Measurements from ENCODE around the gene ST3GAL3. TPM values are rescaled to one million over a fixed set of nuclear protein-coding genes. Genes with fewer than 3 reads are reported as not detected.

ST3GAL3 gene
- total and polyA plus RNA-seq, 2 of the 13 experiments (the other 11 are each of a cell fraction or from before 2014, with no cell fraction given) = 5.1 to 8.1 TPM

GRCh38 chr1:43689289-43689688, 18.0 kb upstream of the ST3GAL3 start:
- no peak for ATAC-seq
- Histone ChIP-seq H3K4me1 (ENCODE audit: insufficient read depth, low read length) (no peaks in the 10 kb centered on the region), H2AFZ (ENCODE audit: low read length) (no peak overlapping the region), H3K9me3 (ENCODE audit: low read length) (no peaks in the 10 kb centered on the region), H4K20me1 (ENCODE audit: insufficient read depth, low read length) (no peaks in the 10 kb centered on the region), H3K4me2 (ENCODE audit: low read depth, low read length) (no peak overlapping the region), H3K27ac (ENCODE audit: extremely low read length, insufficient read depth, low read length) (no peak overlapping the region), H3K79me2 (ENCODE audit: insufficient read depth, low read length) (no peaks in the 10 kb centered on the region), H3K4me3 (replicated peaks in 1 of 3; ENCODE audit: insufficient read depth in 1 of 3, low read depth in 2 of 3, low read length in 3 of 3) (no peak overlapping the region), H3K9ac (ENCODE audit: insufficient read depth, low read depth, low read length) (no peak overlapping the region), H3K27me3 (ENCODE audit: control insufficient read depth in 1 of 2, insufficient read depth in 2 of 2, low read length in 2 of 2) (no peaks in the 10 kb centered on the region), H3K36me3 (replicated peaks in 1 of 2; ENCODE audit: control insufficient read depth in 1 of 2, insufficient read depth in 2 of 2, low read length in 2 of 2) (peaks cover 74 to 91% of the 10 kb centered on the region in 2 experiments)
- POLR2A ChIA-PET = no interaction called here
- intact Hi-C loops (cut with micrococcal nuclease; ENCODE audit: unreplicated experiment) = no loop called here
- in situ Hi-C loops (cut with HindIII; ENCODE audit: extremely low pct_ligation_motif_present, low pct_unique_long_range_greater_than_20kb) = no loop called here
- no peak for DNase-seq (ENCODE audit: low spot score)
- CTCF ChIA-PET (ENCODE audit: low intra/inter-chr PET ratio, low total read pairs) = no interaction called here
- BruUV-seq (replicated peaks) = no TSS peak
- 94% methylated on average over 2 of the region's 2 CpGs for WGBS (ENCODE audit: low lambda C conversion rate)
- no peak for FAIRE-seq
- TF ChIP-seq ZNF530 (CRISPR knock-in tag; IDR thresholded peaks at IDR 0.05; ENCODE audit: low read depth) (no peak), CHCHD3 (CRISPR knock-in tag; IDR thresholded peaks at IDR 0.05) (no peak), ZNF562 (CRISPR knock-in tag; IDR thresholded peaks at IDR 0.05; ENCODE audit: borderline replicate concordance) (no peak), RNF2 (conservative IDR thresholded peaks at IDR 0.05; ENCODE audit: low read depth) (no peak), SNAPC5 (CRISPR knock-in tag; IDR thresholded peaks at IDR 0.05; ENCODE audit: borderline replicate concordance) (no peak), ZNF660 (CRISPR knock-in tag; IDR thresholded peaks at IDR 0.05; ENCODE audit: borderline replicate concordance, low read depth) (no peak), IRF2 (CRISPR knock-in tag; IDR thresholded peaks at IDR 0.05) (no peak)
- TF ChIP-seq, protein P1, sequence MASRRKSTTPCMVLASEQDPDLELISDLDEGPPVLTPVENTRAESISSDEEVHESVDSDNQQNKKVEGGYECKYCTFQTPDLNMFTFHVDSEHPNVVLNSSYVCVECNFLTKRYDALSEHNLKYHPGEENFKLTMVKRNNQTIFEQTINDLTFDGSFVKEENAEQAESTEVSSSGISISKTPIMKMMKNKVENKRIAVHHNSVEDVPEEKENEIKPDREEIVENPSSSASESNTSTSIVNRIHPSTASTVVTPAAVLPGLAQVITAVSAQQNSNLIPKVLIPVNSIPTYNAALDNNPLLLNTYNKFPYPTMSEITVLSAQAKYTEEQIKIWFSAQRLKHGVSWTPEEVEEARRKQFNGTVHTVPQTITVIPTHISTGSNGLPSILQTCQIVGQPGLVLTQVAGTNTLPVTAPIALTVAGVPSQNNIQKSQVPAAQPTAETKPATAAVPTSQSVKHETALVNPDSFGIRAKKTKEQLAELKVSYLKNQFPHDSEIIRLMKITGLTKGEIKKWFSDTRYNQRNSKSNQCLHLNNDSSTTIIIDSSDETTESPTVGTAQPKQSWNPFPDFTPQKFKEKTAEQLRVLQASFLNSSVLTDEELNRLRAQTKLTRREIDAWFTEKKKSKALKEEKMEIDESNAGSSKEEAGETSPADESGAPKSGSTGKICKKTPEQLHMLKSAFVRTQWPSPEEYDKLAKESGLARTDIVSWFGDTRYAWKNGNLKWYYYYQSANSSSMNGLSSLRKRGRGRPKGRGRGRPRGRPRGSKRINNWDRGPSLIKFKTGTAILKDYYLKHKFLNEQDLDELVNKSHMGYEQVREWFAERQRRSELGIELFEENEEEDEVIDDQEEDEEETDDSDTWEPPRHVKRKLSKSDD (CRISPR knock-in tag; IDR thresholded peaks at IDR 0.05; ENCODE audit: low read depth) = no peak

All from HepG2 (cell line).